AG10803 (cell line): Measurements from ENCODE around the gene IGSF9.

Source experiments
- DNase-seq: peaks from one replicate; pipeline ENCODE4 v3.0.0; 2010; ENCODE audit warnings: low read depth
- H3K4me3 ChIP-seq: 2 replicates; pipeline ENCODE4 v1.5.1; 2011; ENCODE audit warnings: mild to moderate bottlenecking, low read length, control low read depth
- CTCF ChIP-seq: conservative IDR thresholded peaks from 2 replicates; pipeline ENCODE4 v1.5.1; 2011; ENCODE audit warnings: mild to moderate bottlenecking, low read length, control low read depth, inconsistent platforms

Gene IGSF9

GRCh38 chr1:159946242-159947187 lies 1.1 kb upstream of the IGSF9 start:
- H3K4me3 ChIP-seq: no peak overlapping the region; the same call in 1 of the 2 replicates
- no peak for TF ChIP-seq CTCF
- DNase-seq: no peak

GRCh38 chr1:159944623-159945455 lies 574 bp downstream of the IGSF9 start:
- DNase-seq: no peak
- no peak for TF ChIP-seq CTCF

GRCh38 chr1:159943908-159944622 lies 1.3 kb downstream of the IGSF9 start:
- no peak overlapping the region for H3K4me3 ChIP-seq
- DNase-seq: no peak
- TF ChIP-seq CTCF: no peak

More at GRCh38 chr1:159944623-159945455, 574 bp downstream of the IGSF9 start:
- H3K4me3 ChIP-seq: peak overlapping the region; percentile 53

GRCh38 chr1:159943278-159943640 lies 2.2 kb downstream of the IGSF9 start:
- no peak for DNase-seq
- no peak for TF ChIP-seq CTCF
- H3K4me3 ChIP-seq: no peak overlapping the region

- no peak for TF ChIP-seq CTCF
- H3K4me3 ChIP-seq: no peak overlapping the region
- no peak for DNase-seq
Observed at GRCh38 chr1:159942632-159943277, 2.7 kb downstream of the IGSF9 start.
